SU-DHL-6 (cell line): ENCODE results near the gene DMD.

Experiments
- H2AFZ ChIP-seq: fragments of 200-600 bp; sonication (generic); 2 replicates; pipeline ENCODE4 v1.6.1; 2014; ENCODE audit warnings: low read depth, mild to moderate bottlenecking, moderate library complexity, mixed read lengths, antibody characterized with exemption, low read length; ENCODE audit not compliant: severe bottlenecking
- H3F3A ChIP-seq: fragments of 200-600 bp; shearing (Covaris generic); 2 replicates; pipeline ENCODE4 v1.6.0; 2016; ENCODE audit warnings: antibody characterized with exemption, mild to moderate bottlenecking; ENCODE audit not compliant: insufficient read depth
- H3K27ac ChIP-seq: fragments of 200-600 bp; sonication (generic); 2 replicates; pipeline ENCODE4 v1.5.1; 2016; ENCODE audit warnings: low read depth, mild to moderate bottlenecking, low read length, moderate library complexity, mixed read lengths
- H3K27me3 ChIP-seq: fragments of 200-600 bp; sonication (generic), shearing (Covaris generic); 2 replicates; pipeline ENCODE4 v1.6.0; 2014; ENCODE audit warnings: mild to moderate bottlenecking, low read length
- H3K36me3 ChIP-seq: fragments of 200-600 bp; sonication (generic); 2 replicates; pipeline ENCODE4 v1.6.1; 2014; ENCODE audit warnings: mild to moderate bottlenecking, low read length, mixed read lengths
- H3K4me2 ChIP-seq: fragments of 300-600, 200-600 bp; shearing (Covaris generic), sonication (generic); 2 replicates; pipeline ENCODE4 v1.6.0; 2014; ENCODE audit warnings: low read length, low read depth, mild to moderate bottlenecking; ENCODE audit not compliant: poor library complexity, severe bottlenecking
- H3K4me3 ChIP-seq: fragments of 200-600 bp; sonication (generic); 2 replicates; pipeline ENCODE4 v1.5.1; 2014; ENCODE audit warnings: antibody characterized with exemption, low read length, mild to moderate bottlenecking, mixed read lengths; ENCODE audit not compliant: insufficient read depth, poor library complexity, severe bottlenecking
- H3K79me2 ChIP-seq: fragments of 200-600 bp; sonication (generic); 2 replicates; pipeline ENCODE4 v1.6.1; 2014; ENCODE audit warnings: mild to moderate bottlenecking, low read length, moderate library complexity; ENCODE audit not compliant: insufficient read depth
- H3K9ac ChIP-seq: fragments of 200-600 bp; sonication (generic); 2 replicates; pipeline ENCODE4 v1.7.0; 2014; ENCODE audit warnings: mild to moderate bottlenecking, low read length
- H3K9me2 ChIP-seq: fragments of 200-600 bp; sonication (generic); replicated peaks from 2 replicates; pipeline ENCODE4 v1.6.1; 2014; ENCODE audit warnings: low read length; ENCODE audit not compliant: insufficient read depth
- H3K9me3 ChIP-seq: fragments of 200-600 bp; sonication (generic); 2 replicates; pipeline ENCODE4 v1.6.1; 2014; ENCODE audit warnings: low read length, mixed read lengths; ENCODE audit not compliant: insufficient read depth
- H4K20me1 ChIP-seq: fragments of 200-600 bp; sonication (generic); 2 replicates; pipeline ENCODE4 v1.6.1; 2014; ENCODE audit warnings: low read depth, mild to moderate bottlenecking, antibody characterized with exemption, low read length, moderate library complexity, mixed read lengths
- CTCF ChIP-seq: fragments of 200-600 bp; sonication (generic); IDR thresholded peaks from one replicate; pipeline ENCODE4 v1.5.1; 2017; ENCODE audit warnings: antibody characterized with exemption, mild to moderate bottlenecking, low read length, moderate library complexity; ENCODE audit not compliant: insufficient read depth, poor library complexity, severe bottlenecking
- EZH2phosphoT487 ChIP-seq: fragments of 200-600 bp; sonication (generic), shearing (Covaris generic); conservative IDR thresholded peaks from 2 replicates; pipeline ENCODE4 v1.6.1; 2018; ENCODE audit warnings: mild to moderate bottlenecking, antibody characterized with exemption, low read length, moderate library complexity, mixed read lengths

DMD gene

GRCh38 chrX:32966821-32967355, 244.5 kb downstream of the DMD start:
- TF ChIP-seq EZH2phosphoT487: no peak
- TF ChIP-seq CTCF: no peak
- Histone ChIP-seq H3K9me2 (no peaks in the 10 kb centered on the region), H3F3A (no peaks in the 10 kb centered on the region), H3K27ac (no peak overlapping the region), H3K9ac (no peak overlapping the region), H4K20me1 (no peaks in the 10 kb centered on the region), H3K27me3 (no peaks in the 10 kb centered on the region), H3K79me2 (no peaks in the 10 kb centered on the region), H3K36me3 (no peaks in the 10 kb centered on the region), H3K4me3 (no peak overlapping the region), H3K9me3 (no peaks in the 10 kb centered on the region), H3K4me2 (no peak overlapping the region), H2AFZ (peak overlapping the region; percentile 87)

GRCh38 chrX:32954125-32954524, 257.2 kb downstream of the DMD start:
- Histone ChIP-seq H3F3A (no peaks in the 10 kb centered on the region), H3K36me3 (no peaks in the 10 kb centered on the region), H3K27ac (no peak overlapping the region), H3K9ac (no peak overlapping the region), H3K9me3 (no peaks in the 10 kb centered on the region), H3K4me2 (no peak overlapping the region), H3K9me2 (no peaks in the 10 kb centered on the region), H4K20me1 (no peaks in the 10 kb centered on the region), H3K4me3 (no peak overlapping the region), H3K27me3 (no peaks in the 10 kb centered on the region), H2AFZ (no peak overlapping the region), H3K79me2 (no peaks in the 10 kb centered on the region)
- TF ChIP-seq CTCF: no peak
- TF ChIP-seq EZH2phosphoT487: no peak

GRCh38 chrX:32948130-32948529, 263.2 kb downstream of the DMD start:
- Histone ChIP-seq H3F3A (no peaks in the 10 kb centered on the region), H3K36me3 (no peaks in the 10 kb centered on the region), H3K27me3 (no peaks in the 10 kb centered on the region), H2AFZ (no peak overlapping the region), H3K9me3 (no peaks in the 10 kb centered on the region), H3K79me2 (no peaks in the 10 kb centered on the region), H3K27ac (no peak overlapping the region), H4K20me1 (no peaks in the 10 kb centered on the region), H3K4me3 (no peak overlapping the region), H3K9me2 (no peaks in the 10 kb centered on the region), H3K4me2 (no peak overlapping the region), H3K9ac (no peak overlapping the region)
- no peak for TF ChIP-seq CTCF
- no peak for TF ChIP-seq EZH2phosphoT487
